Kidney epithelial cell (primary cell): ENCODE results near the gene SLC7A9. TPM values are rescaled to one million over a fixed set of nuclear protein-coding genes. Genes with fewer than 3 reads are reported as not detected.

Experiments used
- DNase-seq: peaks from one replicate; pipeline ENCODE4 v3.0.0-alpha.2; 2010; ENCODE audit warnings: low read depth
- H3K27me3 ChIP-seq: 2 replicates; pipeline ENCODE4 v1.6.0; 2011; ENCODE audit warnings: low read length; ENCODE audit not compliant: control insufficient read depth, insufficient read depth
- H3K36me3 ChIP-seq: 2 replicates; pipeline ENCODE4 v1.5.1; 2011; ENCODE audit warnings: low read length; ENCODE audit not compliant: control insufficient read depth, insufficient read depth
- H3K4me3 ChIP-seq: 2 replicates; pipeline ENCODE4 v1.5.1; 2011; ENCODE audit warnings: low read depth, mild to moderate bottlenecking, control low read depth, low read length
- total RNA-seq: library from RNA; depleted of rRNA; stranded (reverse); fragments of >200 nt; gene quantifications from 2 replicates; pipeline ENCODE4 v1.2.3, GENCODE V29; 2015
- TF ChIP-seq, protein P1 (sequence below): IDR thresholded peaks from 2 replicates; pipeline ENCODE4 v1.5.1; 2011; ENCODE audit warnings: mild to moderate bottlenecking, moderate library complexity, low read length, control low read depth, inconsistent platforms; ENCODE audit not compliant: insufficient read depth, poor library complexity, severe bottlenecking

SLC7A9 gene
- total RNA-seq, 1 donor from 2014 or later: not detected

DNA sequence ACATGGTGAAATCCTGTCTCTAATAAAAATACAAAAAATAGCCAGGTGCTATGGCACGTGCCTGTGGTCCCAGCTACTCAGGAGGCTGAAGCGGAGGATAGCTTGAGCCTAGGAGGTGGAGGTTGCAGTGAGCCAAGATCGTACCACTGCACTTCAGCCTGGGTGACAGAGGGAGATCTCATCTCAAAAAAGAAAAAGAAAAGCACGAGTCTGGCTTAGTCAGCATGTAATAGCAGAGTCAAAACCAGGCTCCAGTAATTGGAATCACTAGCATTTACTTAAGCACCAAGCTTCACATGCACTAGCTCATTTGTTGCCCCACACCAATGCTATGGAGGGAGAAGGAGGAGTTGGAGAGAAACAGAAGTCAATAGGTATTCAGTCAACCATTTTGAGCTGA lies 41.9 kb upstream of the SLC7A9 start:
- Histone ChIP-seq H3K27me3 (no peaks in the 10 kb centered on the region), H3K36me3 (no peaks in the 10 kb centered on the region), H3K4me3 (no peak overlapping the region)
- no peak for DNase-seq
- TF ChIP-seq, protein P1, sequence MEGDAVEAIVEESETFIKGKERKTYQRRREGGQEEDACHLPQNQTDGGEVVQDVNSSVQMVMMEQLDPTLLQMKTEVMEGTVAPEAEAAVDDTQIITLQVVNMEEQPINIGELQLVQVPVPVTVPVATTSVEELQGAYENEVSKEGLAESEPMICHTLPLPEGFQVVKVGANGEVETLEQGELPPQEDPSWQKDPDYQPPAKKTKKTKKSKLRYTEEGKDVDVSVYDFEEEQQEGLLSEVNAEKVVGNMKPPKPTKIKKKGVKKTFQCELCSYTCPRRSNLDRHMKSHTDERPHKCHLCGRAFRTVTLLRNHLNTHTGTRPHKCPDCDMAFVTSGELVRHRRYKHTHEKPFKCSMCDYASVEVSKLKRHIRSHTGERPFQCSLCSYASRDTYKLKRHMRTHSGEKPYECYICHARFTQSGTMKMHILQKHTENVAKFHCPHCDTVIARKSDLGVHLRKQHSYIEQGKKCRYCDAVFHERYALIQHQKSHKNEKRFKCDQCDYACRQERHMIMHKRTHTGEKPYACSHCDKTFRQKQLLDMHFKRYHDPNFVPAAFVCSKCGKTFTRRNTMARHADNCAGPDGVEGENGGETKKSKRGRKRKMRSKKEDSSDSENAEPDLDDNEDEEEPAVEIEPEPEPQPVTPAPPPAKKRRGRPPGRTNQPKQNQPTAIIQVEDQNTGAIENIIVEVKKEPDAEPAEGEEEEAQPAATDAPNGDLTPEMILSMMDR: no peak

DNA sequence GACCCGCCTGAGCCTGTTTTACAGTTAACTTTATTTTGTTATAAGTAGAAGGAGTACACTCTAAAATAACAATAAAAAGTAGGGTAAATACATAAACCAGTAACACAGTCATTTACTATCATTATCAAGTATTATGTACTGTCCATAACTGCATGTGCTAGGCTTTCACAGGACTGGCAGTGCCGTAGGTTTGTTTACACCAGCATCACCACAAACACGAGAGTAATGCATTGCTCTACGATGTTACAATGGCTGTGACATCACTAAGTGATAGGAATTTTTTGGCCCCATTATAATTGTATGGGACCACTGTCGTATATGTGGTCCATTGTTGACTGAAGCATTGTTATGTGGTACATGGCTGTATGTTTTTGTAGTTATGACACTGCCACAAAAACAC lies 41.3 kb upstream of the SLC7A9 start:
- no peaks in the 10 kb centered on the region for H3K27me3 ChIP-seq
- DNase-seq: no peak
- TF ChIP-seq, protein P1: no peak

DNA sequence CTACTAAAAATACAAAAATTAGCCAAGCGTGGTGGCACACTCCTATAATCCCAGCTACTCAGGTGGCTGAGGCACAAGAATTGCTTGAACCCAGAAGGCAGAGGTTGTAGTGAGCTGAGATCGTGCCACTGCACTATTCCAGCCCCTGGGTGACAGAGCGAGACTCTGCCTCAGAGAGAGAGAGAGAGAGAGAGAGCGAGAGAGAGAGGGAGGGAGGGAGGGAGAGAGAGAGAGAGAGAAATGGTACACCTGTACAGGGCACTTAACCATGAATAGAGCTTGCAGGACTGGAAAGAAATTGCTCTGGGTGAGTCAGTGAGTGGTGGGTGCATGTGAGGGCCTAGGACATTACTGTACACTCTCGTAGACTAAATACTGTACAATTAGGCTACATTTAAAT lies 40.5 kb upstream of the SLC7A9 start:
- H3K4me3 ChIP-seq: no peak overlapping the region
- no peaks in the 10 kb centered on the region for H3K27me3 ChIP-seq
- TF ChIP-seq, protein P1: no peak
- no peaks in the 10 kb centered on the region for H3K36me3 ChIP-seq
- DNase-seq: no peak

More for the DNA sequence above, 41.3 kb upstream of the SLC7A9 start:
- Histone ChIP-seq H3K4me3 (no peak overlapping the region), H3K36me3 (no peaks in the 10 kb centered on the region)

DNA sequence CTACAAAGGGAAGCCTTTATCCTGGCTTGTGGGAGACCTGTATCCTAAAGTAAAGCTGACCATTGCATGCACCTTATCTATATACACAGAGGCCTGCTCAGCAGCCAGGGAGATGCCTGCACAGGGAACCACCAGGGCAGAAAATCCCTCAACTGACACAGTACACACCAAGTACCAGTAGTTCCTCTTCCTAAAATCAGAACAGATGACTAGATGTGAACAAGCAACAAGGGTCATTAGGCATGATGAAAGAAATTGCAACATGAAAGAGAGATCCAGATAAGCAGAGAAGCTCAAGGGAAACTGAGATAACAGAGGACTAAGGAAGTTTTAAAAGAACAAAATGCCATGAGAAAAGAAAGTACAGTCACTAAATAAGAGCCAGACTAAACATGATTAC lies 39.7 kb upstream of the SLC7A9 start:
- Histone ChIP-seq H3K36me3 (no peaks in the 10 kb centered on the region), H3K27me3 (no peaks in the 10 kb centered on the region), H3K4me3 (no peak overlapping the region)
- TF ChIP-seq, protein P1: no peak
- DNase-seq: no peak

DNA sequence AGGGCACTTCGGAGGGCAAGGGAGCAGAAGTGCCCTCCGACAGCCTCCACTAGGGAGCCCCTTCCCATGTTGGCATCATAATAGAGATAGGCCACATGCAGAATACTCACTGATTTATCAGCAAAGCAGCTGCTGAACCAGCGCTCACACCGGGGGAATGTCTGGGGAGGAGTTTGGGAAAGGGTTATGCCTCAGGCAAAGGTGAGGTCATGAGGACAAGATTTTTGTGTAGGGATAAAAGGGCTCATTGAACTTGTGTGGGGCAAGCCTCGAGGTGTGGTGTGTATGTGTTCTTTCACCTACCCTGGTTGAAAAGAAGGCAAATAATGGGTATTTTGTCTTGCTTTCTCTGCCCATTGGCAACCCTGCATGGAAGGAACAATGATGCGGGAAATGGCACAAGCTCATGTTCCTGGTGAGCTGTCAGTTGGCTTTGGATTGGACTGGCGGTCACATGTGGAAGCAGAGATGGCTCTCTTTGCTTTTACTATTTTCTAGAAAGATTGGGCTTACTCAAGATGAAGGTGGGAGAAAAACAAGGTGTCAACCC lies 39.1 kb upstream of the SLC7A9 start:
- TF ChIP-seq, protein P1: no peak
- no peak for DNase-seq

DNA sequence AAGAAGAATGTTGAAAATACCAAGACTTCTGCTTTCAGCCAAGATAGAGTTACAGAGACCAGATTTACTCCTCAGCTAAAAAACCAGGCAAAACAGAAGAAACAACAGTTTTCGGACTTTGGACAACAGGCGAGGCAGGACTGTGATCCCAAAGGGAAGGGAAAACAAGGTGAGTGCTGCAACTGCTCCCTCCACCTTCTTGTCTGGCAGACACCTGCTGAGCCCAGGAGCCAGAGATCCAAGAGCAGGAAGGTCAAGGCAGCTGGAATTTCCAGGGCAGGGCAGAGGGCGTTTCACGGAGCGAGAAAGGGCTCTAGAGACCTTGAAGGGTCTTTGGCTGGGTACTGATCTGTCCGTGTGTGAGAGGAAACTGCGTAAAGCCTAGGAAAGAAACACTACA lies 32.9 kb upstream of the SLC7A9 start:
- Histone ChIP-seq H3K36me3 (peaks cover 1% of the 10 kb centered on the region), H3K4me3 (no peak overlapping the region), H3K27me3 (no peaks in the 10 kb centered on the region)
- no peak for DNase-seq
- TF ChIP-seq, protein P1: no peak

More for the DNA sequence above, 39.1 kb upstream of the SLC7A9 start:
- H3K27me3 ChIP-seq: no peaks in the 10 kb centered on the region
- no peak overlapping the region for H3K4me3 ChIP-seq
- no peaks in the 10 kb centered on the region for H3K36me3 ChIP-seq
